ENCODE results near the gene NEB. TPM values are rescaled to one million over a fixed set of nuclear protein-coding genes. Genes with fewer than 3 reads are reported as not detected.

NEB gene
- total and polyA plus RNA-seq, 2 of the 4 experiments (the other 2 are of a cell fraction): under 0.01 TPM; not detected in 1

DNA sequence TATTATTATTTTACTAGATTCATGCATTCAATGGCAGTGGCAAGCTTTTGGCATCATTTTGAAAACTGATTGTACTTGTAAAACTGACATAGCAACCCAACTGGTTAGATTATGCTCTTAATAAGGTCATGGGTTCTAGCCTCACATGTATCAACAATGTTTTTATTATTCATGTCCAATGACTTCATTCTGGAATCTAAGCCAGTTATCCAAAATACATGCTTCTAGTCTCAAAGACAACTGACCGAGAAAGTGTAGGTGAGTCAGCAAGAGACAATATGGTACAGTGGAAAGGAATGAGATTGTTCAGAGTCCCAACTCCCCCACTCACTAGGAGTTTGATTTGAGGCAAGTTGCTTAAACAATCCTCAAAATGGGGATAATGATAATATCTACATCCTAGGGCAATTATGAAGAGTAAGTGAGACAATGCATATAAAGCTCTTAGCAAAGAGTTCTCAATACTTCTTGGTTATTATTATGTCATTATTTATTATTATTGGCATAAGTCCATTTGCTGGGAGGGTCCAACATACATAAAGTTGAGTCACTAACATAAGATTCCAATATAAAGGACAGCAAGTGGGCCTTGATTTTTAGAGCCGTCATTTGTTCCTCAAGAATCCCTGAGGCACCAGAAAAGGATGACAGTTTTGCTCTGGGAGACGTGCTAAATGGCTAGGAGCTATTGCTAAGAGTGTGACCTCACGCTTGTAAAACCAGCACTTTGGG is 99.4 kb downstream of the NEB start:
- Histone ChIP-seq H2AFZ (replicated peaks; ENCODE audit: low read length, poor library complexity) (no peak overlapping the region), H3K4me2 (ENCODE audit: low read depth, low read length) (no peak overlapping the region), H2BK5ac (ENCODE audit: low read depth, low read length, poor library complexity, severe bottlenecking) (no peak overlapping the region), H4K20me1 (ENCODE audit: insufficient read depth, low read length) (no peaks in the 10 kb centered on the region), H3K9ac (ENCODE audit: low read depth, low read length) (no peak overlapping the region), H3K4me1 (ENCODE audit: control insufficient read depth, insufficient read depth, low read length) (no peaks in the 10 kb centered on the region), H4K91ac (ENCODE audit: insufficient read depth, low read depth, low read length) (no peak overlapping the region), H3K56ac (ENCODE audit: extremely low read depth, insufficient read depth, low read length) (no peak overlapping the region), H3K18ac (ENCODE audit: low read depth, low read length) (no peak overlapping the region), H3K23ac (ENCODE audit: low read depth, low read length) (no peak overlapping the region), H2AK5ac (ENCODE audit: low read depth, low read length) (no peak overlapping the region), H2BK20ac (ENCODE audit: low read depth, low read length) (no peak overlapping the region), H3K27me3 (ENCODE audit: control insufficient read depth, insufficient read depth, low read length) (no peaks in the 10 kb centered on the region), H4K5ac (ENCODE audit: low read depth, low read length) (no peak overlapping the region), H2BK15ac (ENCODE audit: low read depth, low read length) (no peak overlapping the region), H3K27ac (ENCODE audit: insufficient read depth, low read length) (no peak overlapping the region), H4K8ac (ENCODE audit: low read depth in 2 of 2, low read length in 2 of 2) (no peak overlapping the region), H3K36me3 (ENCODE audit: control insufficient read depth, insufficient read depth, low read length) (no peaks in the 10 kb centered on the region), H3K4ac (ENCODE audit: low read depth, low read length) (no peak overlapping the region), H3K14ac (replicated peaks; ENCODE audit: low read depth, low read length) (no peak overlapping the region), H2BK120ac (ENCODE audit: low read depth, low read length) (no peak overlapping the region), H3K4me3 (ENCODE audit: insufficient read depth, low read depth, low read length) (no peak overlapping the region), H3K79me1 (ENCODE audit: low read depth in 1 of 2, low read length in 2 of 2) (no peaks in the 10 kb centered on the region), H2AK9ac (replicated peaks; ENCODE audit: low read depth, low read length, poor library complexity) (no peak overlapping the region), H3K9me3 (ENCODE audit: control insufficient read depth, insufficient read depth, low read length) (no peaks in the 10 kb centered on the region), H3K9me1 (ENCODE audit: insufficient read depth, low read length) (no peaks in the 10 kb centered on the region)
- dilution Hi-C loops (cut with HindIII; ENCODE audit: low sequenced_read_pairs, unreplicated experiment): no loop called here
- CTCF ChIA-PET: no interaction called here
- TF ChIP-seq NFE2L2 (IDR thresholded peaks at IDR 0.05; ENCODE audit: low read depth, low read length): no peak
- no peak for TF ChIP-seq FOS (IDR thresholded peaks at IDR 0.05; ENCODE audit: low read depth, low read length)
- TF ChIP-seq MAFK (IDR thresholded peaks at IDR 0.05; ENCODE audit: low read depth, low read length): no peak
- TF ChIP-seq, protein P1, sequence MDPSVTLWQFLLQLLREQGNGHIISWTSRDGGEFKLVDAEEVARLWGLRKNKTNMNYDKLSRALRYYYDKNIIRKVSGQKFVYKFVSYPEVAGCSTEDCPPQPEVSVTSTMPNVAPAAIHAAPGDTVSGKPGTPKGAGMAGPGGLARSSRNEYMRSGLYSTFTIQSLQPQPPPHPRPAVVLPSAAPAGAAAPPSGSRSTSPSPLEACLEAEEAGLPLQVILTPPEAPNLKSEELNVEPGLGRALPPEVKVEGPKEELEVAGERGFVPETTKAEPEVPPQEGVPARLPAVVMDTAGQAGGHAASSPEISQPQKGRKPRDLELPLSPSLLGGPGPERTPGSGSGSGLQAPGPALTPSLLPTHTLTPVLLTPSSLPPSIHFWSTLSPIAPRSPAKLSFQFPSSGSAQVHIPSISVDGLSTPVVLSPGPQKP (IDR thresholded peaks at IDR 0.05; ENCODE audit: borderline replicate concordance, low read depth, low read length): no peak
- TF ChIP-seq RAD21 (IDR thresholded peaks at IDR 0.05; ENCODE audit: low read length): no peak
- TF ChIP-seq, protein P2, sequence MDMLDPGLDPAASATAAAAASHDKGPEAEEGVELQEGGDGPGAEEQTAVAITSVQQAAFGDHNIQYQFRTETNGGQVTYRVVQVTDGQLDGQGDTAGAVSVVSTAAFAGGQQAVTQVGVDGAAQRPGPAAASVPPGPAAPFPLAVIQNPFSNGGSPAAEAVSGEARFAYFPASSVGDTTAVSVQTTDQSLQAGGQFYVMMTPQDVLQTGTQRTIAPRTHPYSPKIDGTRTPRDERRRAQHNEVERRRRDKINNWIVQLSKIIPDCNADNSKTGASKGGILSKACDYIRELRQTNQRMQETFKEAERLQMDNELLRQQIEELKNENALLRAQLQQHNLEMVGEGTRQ (IDR thresholded peaks at IDR 0.05; ENCODE audit: low read depth, low read length): no peak
- no peak for TF ChIP-seq RCOR1 (IDR thresholded peaks at IDR 0.05; ENCODE audit: insufficient replicate concordance, low read length)
- TF ChIP-seq, protein P3, sequence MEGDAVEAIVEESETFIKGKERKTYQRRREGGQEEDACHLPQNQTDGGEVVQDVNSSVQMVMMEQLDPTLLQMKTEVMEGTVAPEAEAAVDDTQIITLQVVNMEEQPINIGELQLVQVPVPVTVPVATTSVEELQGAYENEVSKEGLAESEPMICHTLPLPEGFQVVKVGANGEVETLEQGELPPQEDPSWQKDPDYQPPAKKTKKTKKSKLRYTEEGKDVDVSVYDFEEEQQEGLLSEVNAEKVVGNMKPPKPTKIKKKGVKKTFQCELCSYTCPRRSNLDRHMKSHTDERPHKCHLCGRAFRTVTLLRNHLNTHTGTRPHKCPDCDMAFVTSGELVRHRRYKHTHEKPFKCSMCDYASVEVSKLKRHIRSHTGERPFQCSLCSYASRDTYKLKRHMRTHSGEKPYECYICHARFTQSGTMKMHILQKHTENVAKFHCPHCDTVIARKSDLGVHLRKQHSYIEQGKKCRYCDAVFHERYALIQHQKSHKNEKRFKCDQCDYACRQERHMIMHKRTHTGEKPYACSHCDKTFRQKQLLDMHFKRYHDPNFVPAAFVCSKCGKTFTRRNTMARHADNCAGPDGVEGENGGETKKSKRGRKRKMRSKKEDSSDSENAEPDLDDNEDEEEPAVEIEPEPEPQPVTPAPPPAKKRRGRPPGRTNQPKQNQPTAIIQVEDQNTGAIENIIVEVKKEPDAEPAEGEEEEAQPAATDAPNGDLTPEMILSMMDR (conservative IDR thresholded peaks at IDR 0.05; ENCODE audit: low read depth, low read length): no peak
- TF ChIP-seq BHLHE40 (IDR thresholded peaks at IDR 0.05; ENCODE audit: low read depth, low read length): no peak
- no peak for TF ChIP-seq CHD1 (IDR thresholded peaks at IDR 0.05; ENCODE audit: low read depth, low read length)
- no peak for TF ChIP-seq CEBPB (IDR thresholded peaks at IDR 0.05; ENCODE audit: low read depth, low read length)
- no peak for TF ChIP-seq RFX5 (IDR thresholded peaks at IDR 0.05; ENCODE audit: low read depth, low read length)
- no peak for TF ChIP-seq MAZ (IDR thresholded peaks at IDR 0.05; ENCODE audit: borderline replicate concordance, low read depth, low read length)
- no peak for TF ChIP-seq MXI1 (IDR thresholded peaks at IDR 0.05; ENCODE audit: borderline replicate concordance, low read depth, low read length)
- no peak for TF ChIP-seq POLR2A (IDR thresholded peaks at IDR 0.05; ENCODE audit: low read depth, low read length)
- TF ChIP-seq SMC3 (IDR thresholded peaks at IDR 0.05; ENCODE audit: low read depth, low read length): no peak
- no TSS peak for BruUV-seq (replicated peaks)
- no peak for ATAC-seq (ENCODE audit: low read depth)
- intact Hi-C loops (cut with micrococcal nuclease): no loop called here
- in situ Hi-C loops (cut with MboI; ENCODE audit: low sequenced_read_pairs): no loop called here
- DNase-seq: peak; percentile 2
- POLR2A ChIA-PET (ENCODE audit: unreplicated experiment): no interaction called here
- 80% methylated on average over 2 of the region's 4 CpGs; no CpG with 5 or more reads in 1 of the 2 experiments for WGBS, 2 experiments (ENCODE audit: extremely low coverage in 2 of 2, insufficient read length in 1 of 2)

Data from IMR-90 (cell line).